GF-D8 (cell line): ENCODE data around the gene SLC30A3.
"Not testable (repeated sequence)": the region's sequence is repeated elsewhere in the genome, so short reads cannot be mapped to it uniquely, and the experiment has no call there.

Experiments
- DNase-seq: peaks from one replicate; lab custom pipeline; 2025; lab: John Stamatoyannopoulos, UW

SLC30A3 gene

GRCh38 chr2:27284996-27285395 is 22.1 kb upstream of the SLC30A3 start:
- DNase-seq, result no peak

DNA sequence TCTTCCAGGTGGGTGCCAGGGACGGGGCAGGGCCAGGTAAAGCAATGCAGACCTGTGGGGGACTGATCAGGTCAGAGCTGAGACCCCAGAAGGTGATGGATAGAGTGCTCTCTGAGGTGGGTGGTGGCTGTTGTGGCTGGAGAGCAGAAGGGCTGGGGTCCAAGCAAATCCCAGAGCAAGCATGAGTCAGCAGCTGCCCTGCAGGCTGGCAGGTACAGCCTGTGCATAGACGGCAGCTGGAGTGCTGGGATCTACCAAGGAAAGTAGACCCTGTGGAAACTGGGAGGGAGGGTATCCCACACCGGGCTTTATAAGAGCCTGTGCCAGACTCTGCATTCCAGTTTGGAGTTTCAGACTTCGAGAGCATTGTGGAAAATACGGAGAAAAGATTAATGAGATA is 20.0 kb upstream of the SLC30A3 start:
- no peak for DNase-seq

DNA sequence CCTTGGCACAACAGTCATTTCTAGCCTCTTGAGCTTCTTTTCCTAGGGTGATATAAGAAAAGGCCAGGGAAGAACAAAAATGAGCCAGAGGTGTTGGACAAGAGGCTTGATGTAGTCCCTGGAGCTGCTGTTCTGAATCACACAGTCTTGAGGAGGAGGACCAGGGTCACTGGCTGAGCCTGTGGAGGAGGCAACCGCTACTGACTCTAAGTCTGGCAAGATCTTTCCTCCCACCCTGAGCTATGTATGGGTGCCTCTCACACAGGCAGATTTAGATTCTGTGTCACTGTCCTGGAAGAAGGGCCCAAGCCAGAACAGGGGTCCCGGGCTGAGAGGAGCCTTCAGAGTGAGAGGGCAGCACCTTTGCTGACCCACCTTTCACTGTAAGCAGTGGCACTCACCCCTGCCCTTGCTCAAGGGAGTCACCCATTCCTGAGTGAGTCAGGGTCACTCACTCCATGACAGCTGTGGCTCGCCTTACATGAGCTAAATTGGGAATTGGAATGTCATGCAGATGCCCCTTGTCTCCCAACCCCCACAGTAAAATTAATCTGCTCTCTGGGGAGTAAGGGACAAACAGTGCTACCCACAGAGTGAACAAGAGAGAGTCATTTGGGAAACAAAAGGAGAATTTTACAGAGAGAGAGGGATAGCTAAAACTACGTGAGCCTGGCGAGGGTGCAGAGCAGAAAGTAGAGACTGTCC is 19.2 kb upstream of the SLC30A3 start, which contains the start of gene TRIM54:
TSS of gene TRIM54 (plus strand) at position 575 of the 705 bp plus-strand sequence. CDS start 303 bp downstream, outside the sequence.
- DNase-seq, result no peak

DNA sequence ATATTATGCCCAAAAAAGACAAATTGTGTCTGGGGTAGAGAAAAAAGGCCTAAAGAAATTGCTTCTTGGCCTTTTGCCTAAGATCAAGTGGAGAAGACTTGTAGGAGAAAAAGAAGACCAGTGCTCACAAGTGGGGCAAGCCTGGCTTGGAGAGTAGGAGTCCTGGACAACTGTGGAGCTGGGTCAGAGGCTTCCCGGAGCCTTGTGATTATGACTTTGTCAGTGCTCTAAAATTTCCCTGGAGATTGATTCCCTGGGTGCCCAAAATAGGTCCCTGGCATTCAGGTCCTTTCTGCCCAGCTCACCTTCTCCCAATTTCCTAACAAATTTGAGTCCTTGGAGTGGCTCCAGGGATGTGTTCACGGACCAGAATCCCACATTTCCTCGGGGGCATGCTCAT is 18.6 kb upstream of the SLC30A3 start:
- no peak for DNase-seq

- DNase-seq, result no peak
Measured at GRCh38 chr2:27280826-27281225, 18.0 kb upstream of the SLC30A3 start.

GRCh38 chr2:27278010-27278409 is 15.2 kb upstream of the SLC30A3 start:
- DNase-seq, result no peak

DNA sequence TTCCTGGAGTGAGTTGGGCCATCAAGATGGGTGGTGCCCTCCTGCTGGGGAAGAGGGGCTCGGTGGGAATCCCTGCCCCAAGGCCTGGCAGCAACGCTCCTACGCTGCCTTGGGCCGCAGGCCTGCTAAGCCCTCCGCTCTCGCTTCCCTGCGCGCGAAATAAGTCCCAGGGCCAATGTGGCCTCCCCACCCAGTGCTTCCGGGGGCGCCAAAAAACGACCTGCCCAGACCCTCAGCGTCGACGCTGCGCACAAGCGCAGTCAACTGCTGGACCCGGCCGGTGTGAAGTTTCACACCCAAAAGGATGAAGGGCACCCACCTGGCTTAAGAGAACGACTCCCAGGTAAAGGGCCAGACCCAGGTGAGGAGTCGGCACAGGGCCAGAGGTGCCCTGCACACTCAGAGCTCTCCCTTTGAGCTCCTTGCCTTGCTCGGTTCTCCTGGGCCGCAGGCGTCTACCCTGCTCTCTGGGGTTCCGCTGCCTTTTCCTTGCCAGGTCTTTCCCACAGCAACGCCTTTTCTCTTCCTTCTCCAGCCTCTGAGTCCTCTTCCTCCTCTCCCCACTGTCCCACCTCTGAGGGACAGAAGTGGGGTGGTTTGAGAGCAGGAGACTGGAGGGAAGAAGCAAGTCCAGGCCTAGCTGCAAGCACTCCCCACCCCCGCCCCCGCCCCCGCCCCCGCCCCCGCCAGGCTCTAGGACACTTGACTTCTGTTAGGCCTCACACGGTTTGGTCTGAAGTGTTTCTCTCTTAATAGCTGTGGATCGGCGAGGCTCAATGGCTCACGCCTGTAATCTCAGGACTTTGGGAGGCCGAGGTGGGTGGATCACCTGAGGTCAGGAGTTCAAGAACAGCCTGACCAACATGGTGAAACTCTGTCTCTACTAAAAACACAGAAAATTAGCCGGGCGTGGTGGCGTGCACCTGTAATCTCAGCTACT is 12.6 kb upstream of the SLC30A3 start, which contains the start of gene DNAJC5G:
TSS of gene DNAJC5G (plus strand) at position 223 of the 940 bp plus-strand sequence. CDS start 1,296 bp downstream, outside the sequence.
- no peak for DNase-seq

- not testable (repeated sequence) for DNase-seq
Measured at GRCh38 chr2:27272537-27273522, 10.0 kb upstream of the SLC30A3 start.

DNA sequence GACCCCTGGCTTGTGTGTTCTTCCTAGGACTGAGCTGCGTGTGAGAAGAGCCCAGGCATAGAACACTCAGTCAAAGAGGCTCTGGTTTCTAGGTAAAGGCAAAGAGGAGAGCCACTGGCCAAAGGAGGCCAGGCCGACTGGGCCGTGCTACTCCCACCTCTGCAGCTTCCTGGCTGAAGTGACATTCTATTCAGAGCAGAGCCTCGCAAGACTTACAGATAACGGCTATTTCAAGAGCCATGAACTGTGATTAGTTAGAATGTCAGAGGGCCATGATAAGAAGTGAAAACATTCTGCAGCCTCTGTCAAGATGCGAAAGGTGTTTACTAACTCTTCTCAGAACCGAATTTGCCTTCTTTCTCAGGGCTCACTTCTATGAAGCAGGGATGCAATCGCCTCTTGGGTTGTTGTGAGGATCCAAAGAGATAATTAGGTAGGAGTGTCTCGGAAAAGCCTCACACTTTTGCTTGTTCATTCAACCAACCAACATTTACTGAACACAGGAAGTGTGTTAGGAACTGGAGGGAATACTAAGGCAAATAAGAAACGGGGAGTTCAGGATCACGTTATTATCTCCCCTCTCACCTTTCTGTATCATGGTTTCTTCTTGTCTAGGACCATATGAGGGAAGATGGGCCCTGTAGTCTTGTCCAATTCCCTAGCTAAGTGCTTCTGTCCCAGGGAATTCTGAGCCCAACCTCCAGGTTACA is 8.9 kb upstream of the SLC30A3 start:
- no peak for DNase-seq

DNA sequence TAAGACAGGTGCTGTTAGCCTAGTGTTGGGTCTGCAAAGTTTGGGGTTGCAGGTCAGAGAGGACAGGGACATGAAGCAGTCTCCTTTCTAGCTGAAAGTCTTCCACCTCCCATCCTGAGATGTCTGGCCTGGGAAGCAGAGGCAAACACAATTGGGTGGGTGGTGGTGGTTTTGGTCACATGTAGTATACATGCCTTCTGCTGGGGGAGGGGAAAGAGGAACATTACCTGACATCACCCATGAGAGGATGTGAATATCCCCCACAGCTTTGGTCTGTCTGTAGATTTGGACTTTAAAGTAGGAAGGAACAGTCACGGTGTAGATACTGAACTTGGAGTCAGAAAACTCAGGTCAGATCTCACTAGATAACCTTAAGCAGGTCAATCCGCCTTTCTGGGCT is 7.8 kb upstream of the SLC30A3 start:
- no peak for DNase-seq

DNA sequence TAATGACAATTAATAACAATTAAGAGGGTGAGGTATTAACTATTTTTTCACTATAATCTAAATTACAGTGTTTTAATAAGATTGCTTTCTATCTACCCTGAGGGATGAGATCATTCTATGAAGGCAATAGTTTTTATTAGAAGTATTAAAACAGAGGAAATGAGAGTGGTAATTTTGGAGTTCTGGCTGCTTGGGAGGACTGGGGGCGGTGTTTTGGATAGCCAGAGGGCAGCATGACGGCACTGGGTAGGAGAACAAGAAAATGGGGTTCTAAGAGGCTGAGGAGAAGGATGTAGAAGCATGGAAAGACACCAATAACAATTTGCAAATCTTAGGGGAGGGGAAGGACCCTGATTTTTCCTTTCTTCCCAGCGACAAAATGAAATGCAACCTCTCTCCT is 7.3 kb upstream of the SLC30A3 start:
- DNase-seq, result no peak

- not testable (repeated sequence) for DNase-seq
Measured at GRCh38 chr2:27268296-27268695, 5.4 kb upstream of the SLC30A3 start.

DNA sequence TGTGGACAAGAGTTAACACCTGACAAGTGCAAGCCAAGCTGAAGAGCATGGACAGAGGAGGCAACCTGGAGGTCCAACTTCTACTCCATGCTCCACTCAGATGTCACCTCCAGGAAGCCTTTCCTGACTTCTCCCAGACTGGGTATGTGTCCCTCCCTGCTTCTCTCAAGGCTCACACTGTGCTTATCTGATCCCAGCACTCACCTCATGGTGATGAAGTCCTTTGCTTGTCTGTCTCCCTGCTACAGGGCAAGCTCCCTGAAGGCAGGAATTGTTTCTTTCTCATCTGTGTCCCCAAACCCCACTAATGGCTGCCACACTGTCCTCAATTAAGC is 2.7 kb upstream of the SLC30A3 start:
- no peak for DNase-seq

DNA sequence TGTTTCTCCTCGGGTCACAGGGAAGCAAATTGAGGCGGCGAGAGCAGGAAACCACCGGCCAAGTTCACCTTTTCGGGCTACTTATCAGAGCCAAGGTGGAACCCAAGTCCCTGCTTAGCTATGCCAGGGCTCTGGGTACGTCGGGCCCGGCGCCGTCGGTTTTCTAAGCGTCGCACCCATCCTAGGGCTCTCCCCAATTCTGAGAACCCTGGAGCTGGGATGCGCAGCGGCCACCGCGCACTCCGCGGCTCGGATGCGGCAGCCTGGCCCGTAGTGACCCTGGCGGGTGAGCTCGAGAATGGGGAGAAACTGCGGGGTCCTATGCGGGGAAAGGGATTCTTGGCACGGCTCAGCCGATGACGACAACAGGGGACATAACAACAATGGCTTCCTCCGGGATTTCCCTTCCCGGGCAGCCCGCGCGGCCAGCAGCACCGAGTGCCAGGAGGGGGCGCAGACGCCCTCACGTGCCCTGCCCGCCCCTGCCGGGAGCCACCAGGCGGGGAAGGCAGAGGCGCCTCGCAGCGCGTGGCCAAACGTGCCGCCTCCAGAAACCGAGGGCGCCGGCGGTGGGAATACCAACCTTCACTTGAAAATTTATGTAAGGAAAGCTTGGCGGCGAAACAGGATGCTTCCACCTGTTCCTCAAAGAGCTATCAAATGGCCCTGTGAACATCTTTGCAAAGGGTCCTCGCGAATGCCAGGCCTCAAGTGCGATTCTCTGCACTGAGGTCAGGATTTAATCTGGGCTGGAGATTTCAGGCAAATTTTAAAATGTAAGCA is 2.1 kb upstream of the SLC30A3 start:
- DNase-seq, result peak; percentile 22

- DNase-seq, result no peak
Measured at GRCh38 chr2:27264253-27264752, 1.5 kb upstream of the SLC30A3 start.

GRCh38 chr2:27263287-27264252 is 723 bp upstream of the SLC30A3 start:
- DNase-seq, result no peak

DNA sequence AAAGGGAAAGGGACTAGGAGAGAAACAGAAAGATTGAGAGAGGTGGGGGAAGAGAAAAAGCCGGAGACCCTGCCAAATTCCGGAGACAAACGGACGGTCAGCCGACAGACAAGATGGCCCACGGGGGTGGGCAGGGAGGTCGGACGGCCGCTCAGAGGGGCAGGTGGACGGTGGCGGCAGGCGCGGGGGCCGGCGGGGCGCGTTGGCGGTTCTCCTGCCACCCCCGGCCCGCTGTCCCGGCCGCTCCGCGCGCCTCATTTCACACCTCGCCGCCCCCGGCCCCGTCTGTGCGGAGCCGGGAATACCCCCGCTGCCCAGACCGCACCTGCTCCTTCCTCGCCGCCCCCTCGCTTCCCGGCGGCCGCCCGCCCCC is 935 bp downstream of the SLC30A3 start:
- DNase-seq, result no peak

DNA sequence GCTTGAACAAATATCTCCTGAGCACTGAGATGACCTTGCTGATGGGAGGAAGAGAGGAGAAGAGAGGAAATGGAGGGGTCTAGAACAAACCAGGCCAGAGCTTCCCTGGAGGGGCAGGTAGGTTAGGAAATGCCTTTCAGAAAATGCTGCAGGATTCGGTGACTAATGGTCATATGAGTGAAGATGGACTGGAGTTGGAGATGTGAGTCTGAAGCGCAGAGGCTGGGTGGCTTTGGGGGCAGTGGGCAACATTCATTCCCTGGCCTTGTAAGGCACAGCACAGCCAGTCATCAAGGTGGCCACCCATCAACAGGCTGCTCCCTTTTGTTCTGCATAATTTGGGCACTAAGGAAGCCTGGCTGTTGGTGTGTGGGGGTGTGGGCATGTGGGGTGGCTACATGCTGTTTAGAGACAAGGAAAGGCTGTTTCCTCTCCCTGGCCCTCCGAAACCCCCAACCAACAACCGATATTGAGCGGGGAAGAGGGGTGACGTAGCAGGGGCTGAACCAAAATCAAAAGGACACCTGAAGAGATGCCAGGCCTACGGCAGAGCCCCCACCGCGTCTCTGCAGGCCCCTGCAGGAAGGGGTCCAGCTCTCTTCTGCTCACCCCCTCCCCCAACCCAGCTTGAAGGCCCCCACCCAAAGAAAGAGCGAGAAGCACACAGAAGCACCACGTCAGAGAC is 1.5 kb downstream of the SLC30A3 start:
- DNase-seq, result no peak
